NCI-H2171 (cell line): Measurements from ENCODE around the gene ACSM6.
A peak's percentile ranks its signal among the peaks of the same experiment; 100 is the strongest.
"Not testable (repeated sequence)": the region's sequence is repeated elsewhere in the genome, so short reads cannot be mapped to it uniquely, and the experiment has no call there.

Source experiments
- DNase-seq: peaks from one replicate; lab custom pipeline; 2025; lab: John Stamatoyannopoulos, UW

The ACSM6 gene

GRCh38 chr10:95193944-95194343 is at the start of gene ACSM6:
ACSM6 (plus strand) TSS chr10:95194238; CDS start chr10:95194486, 248 bp downstream.
- DNase-seq = no peak

GRCh38 chr10:95168694-95169093 is 25.3 kb upstream of the ACSM6 start:
- DNase-seq = no peak

- no peak for DNase-seq
Observed at GRCh38 chr10:95169522-95169921, 24.5 kb upstream of the ACSM6 start.

GRCh38 chr10:95170790-95171189 is 23.2 kb upstream of the ACSM6 start:
- no peak for DNase-seq

GRCh38 chr10:95171336-95171735 is 22.7 kb upstream of the ACSM6 start:
- no peak for DNase-seq

- no peak for DNase-seq
Observed at GRCh38 chr10:95172851-95173250, 21.2 kb upstream of the ACSM6 start.

- DNase-seq = no peak
Observed at GRCh38 chr10:95176101-95176500, 17.9 kb upstream of the ACSM6 start.

- no peak for DNase-seq
Observed at GRCh38 chr10:95177429-95177828, 16.6 kb upstream of the ACSM6 start.

GRCh38 chr10:95178266-95178665 is 15.8 kb upstream of the ACSM6 start:
- no peak for DNase-seq

GRCh38 chr10:95178797-95179196 is 15.2 kb upstream of the ACSM6 start:
- DNase-seq = no peak

- no peak for DNase-seq
Observed at GRCh38 chr10:95181726-95182125, 12.3 kb upstream of the ACSM6 start.

GRCh38 chr10:95183271-95184230 is 10.5 kb upstream of the ACSM6 start:
- peak; percentile 38 for DNase-seq

GRCh38 chr10:95187617-95188016 is 6.4 kb upstream of the ACSM6 start:
- DNase-seq = no peak

GRCh38 chr10:95188593-95188992 is 5.4 kb upstream of the ACSM6 start:
- no peak for DNase-seq

- DNase-seq = no peak
Observed at GRCh38 chr10:95196046-95196445, 2.0 kb downstream of the ACSM6 start.

GRCh38 chr10:95201736-95202135 is 7.7 kb downstream of the ACSM6 start:
- no peak for DNase-seq

- DNase-seq = not testable (repeated sequence)
Observed at GRCh38 chr10:95202865-95203264, 8.8 kb downstream of the ACSM6 start.

- DNase-seq = no peak
Observed at GRCh38 chr10:95208702-95209391, 14.8 kb downstream of the ACSM6 start.

GRCh38 chr10:95209509-95210127 is 15.6 kb downstream of the ACSM6 start:
- DNase-seq = no peak

- DNase-seq = no peak
Observed at GRCh38 chr10:95211606-95212279, 17.7 kb downstream of the ACSM6 start.

GRCh38 chr10:95214369-95214768 is 20.3 kb downstream of the ACSM6 start:
- no peak for DNase-seq

GRCh38 chr10:95214793-95215192 is 20.8 kb downstream of the ACSM6 start:
- no peak for DNase-seq
